Endothelial cell of umbilical vein (primary cell): Measurements from ENCODE around the gene PYGB. TPM values are rescaled to one million over a fixed set of nuclear protein-coding genes. Genes with fewer than 3 reads are reported as not detected.

Experiments used
- BruUV-seq: library from RNA; stranded (reverse); fragments of 400-500 nt; replicated peaks from 2 replicates; lab custom pipeline; 2021; lab: Mats Ljungman, UMichigan
- CTCF ChIA-PET: fragments of 300-600, 350-600 bp; sonication (Branson Sonifier 250); formaldehyde crosslinking; loops from one replicate; lab custom pipeline; 2021; ENCODE audit warnings: antibody characterized with exemption, inconsistent platforms; lab: Charles Lee
- POLR2A ChIA-PET: fragments of 300-600, 350-600 bp; sonication (Branson Sonifier 250); formaldehyde crosslinking; loops from one replicate; lab custom pipeline; 2021; ENCODE audit warnings: antibody characterized with exemption, inconsistent platforms; lab: Charles Lee
- DNase-seq: peaks from one replicate; pipeline ENCODE4 v3.0.0-alpha.2; 2011; ENCODE audit warnings: low read depth, low spot score
- FAIRE-seq: peaks from 2 replicates; lab custom pipeline; 2011; peaks lifted over from hg19 to GRCh38; lab: Jason Lieb, UNC
- H2AFZ ChIP-seq: 2 replicates; pipeline ENCODE4 v1.6.0; 2012; ENCODE audit warnings: low read depth, low read length, control low read depth, inconsistent platforms
- H3K27ac ChIP-seq: 2 replicates; pipeline ENCODE4 v1.5.1; 2011; ENCODE audit warnings: low read depth, mild to moderate bottlenecking, control low read depth, low read length, moderate library complexity; ENCODE audit not compliant: insufficient read depth
- H3K27me3 ChIP-seq, 2 experiments: 2 replicates each; pipeline versions ENCODE4 v1.6.0 to v1.6.1; 2011; ENCODE audit warnings: low read length in 2 of 2, mixed read lengths in 1 of 2; ENCODE audit not compliant: control insufficient read depth in 2 of 2, insufficient read depth in 2 of 2
- H3K36me3 ChIP-seq, 2 experiments: 2 replicates in 1 of 2; 3 replicates in 1 of 2; pipeline ENCODE4 v1.5.1; 2011; ENCODE audit warnings: low read length in 2 of 2, mild to moderate bottlenecking in 1 of 2, moderate library complexity in 1 of 2; ENCODE audit not compliant: control insufficient read depth in 2 of 2, insufficient read depth in 2 of 2; ENCODE audit errors: extremely low read depth in 1 of 2
- H3K4me1 ChIP-seq: 3 replicates; pipeline ENCODE4 v1.5.1; 2011; ENCODE audit warnings: mild to moderate bottlenecking, low read length; ENCODE audit not compliant: control insufficient read depth, insufficient read depth; ENCODE audit errors: extremely low read depth
- H3K4me2 ChIP-seq: 2 replicates; pipeline ENCODE4 v1.6.1; 2011; ENCODE audit warnings: low read length, control low read depth, mixed read lengths; ENCODE audit not compliant: insufficient read depth
- H3K4me3 ChIP-seq, 3 experiments: fragments of 200-600 bp in 1 of 3; sonication (generic), shearing (Covaris generic) in 1 of 3; replicated peaks in 1 of 3; 2 replicates each; pipeline ENCODE4 v1.5.1; 2011 to 2016; ENCODE audit warnings: control low read depth in 3 of 3, low read length in 3 of 3, mild to moderate bottlenecking in 2 of 3, inconsistent platforms in 1 of 3, low read depth in 1 of 3, moderate library complexity in 1 of 3; ENCODE audit not compliant: insufficient read depth in 1 of 3
- H3K79me2 ChIP-seq: 2 replicates; pipeline ENCODE4 v1.6.0; 2012; ENCODE audit warnings: low read length, inconsistent platforms; ENCODE audit not compliant: control insufficient read depth, insufficient read depth
- H3K9ac ChIP-seq: replicated peaks from 2 replicates; pipeline ENCODE3; 2011; ENCODE audit warnings: low read length, control low read depth; ENCODE audit not compliant: insufficient read depth; ENCODE audit errors: extremely low read depth
- H3K9me1 ChIP-seq: replicated peaks from 3 replicates; pipeline ENCODE4 v1.6.0; 2011; ENCODE audit warnings: mild to moderate bottlenecking, low read length; ENCODE audit not compliant: control insufficient read depth, insufficient read depth; ENCODE audit errors: extremely low read depth
- H3K9me3 ChIP-seq: replicated peaks from 2 replicates; pipeline ENCODE4 v1.5.1; 2012; ENCODE audit warnings: low read length, inconsistent platforms; ENCODE audit not compliant: control insufficient read depth, insufficient read depth
- H4K20me1 ChIP-seq: replicated peaks from 2 replicates; pipeline ENCODE3; 2011; ENCODE audit warnings: mild to moderate bottlenecking, low read length; ENCODE audit not compliant: control insufficient read depth, insufficient read depth; ENCODE audit errors: extremely low read depth
- EZH2 ChIP-seq: IDR thresholded peaks from 2 replicates; pipeline ENCODE4 v1.6.1; 2012; ENCODE audit warnings: borderline replicate concordance, low read depth, mild to moderate bottlenecking, moderate library complexity, low read length, inconsistent platforms; ENCODE audit not compliant: severe bottlenecking
- FOS ChIP-seq: IDR thresholded peaks from 2 replicates; pipeline ENCODE4 v1.6.1; 2011; ENCODE audit warnings: mild to moderate bottlenecking, low read length, moderate library complexity, borderline replicate concordance; ENCODE audit not compliant: insufficient read depth
- GATA2 ChIP-seq: IDR thresholded peaks from 2 replicates; pipeline ENCODE4 v1.7.0; 2011; ENCODE audit warnings: low read depth, mild to moderate bottlenecking, moderate library complexity, mixed read lengths, low read length; ENCODE audit not compliant: insufficient read length, insufficient read depth
- JUN ChIP-seq: IDR thresholded peaks from 2 replicates; pipeline ENCODE4 v1.6.1; 2011; ENCODE audit warnings: borderline replicate concordance, low read depth; ENCODE audit not compliant: insufficient read length, insufficient read depth
- MYC ChIP-seq: IDR thresholded peaks from one replicate; pipeline ENCODE4 v1.6.1; 2011; ENCODE audit warnings: mild to moderate bottlenecking, low read depth, low read length
- POLR2A ChIP-seq: IDR thresholded peaks from 2 replicates; pipeline ENCODE4 v1.6.1; 2012; ENCODE audit warnings: low read depth, mild to moderate bottlenecking, control low read depth, low read length
- POLR2AphosphoS5 ChIP-seq: IDR thresholded peaks from 2 replicates; pipeline ENCODE4 v1.6.1; 2012; ENCODE audit warnings: low read depth, mild to moderate bottlenecking, control low read depth, low read length, moderate library complexity; ENCODE audit not compliant: insufficient read depth
- dilution Hi-C: fragments of 300-500 bp; cut with MboI; formaldehyde crosslinking; loops from one replicate; pipeline ENCODE4 v1.15.0; 2019; ENCODE audit warnings: low sequenced_read_pairs; ENCODE audit not compliant: extremely low pct_ligation_motif_present
- intact Hi-C: fragments of 100-400 bp; cut with micrococcal nuclease; formaldehyde crosslinking; loops from one replicate; pipeline ENCODE4 v1.10.0; 2022
- polyA plus RNA-seq, 4 experiments: library from polyadenylated mRNA; depleted of rRNA in 3 of 4; stranded (reverse) in 3 of 4; unstranded in 1 of 4; fragments of >200 nt; gene quantifications; 2 replicates each; pipeline versions ENCODE4 v1.2.1 to v1.2.3, GENCODE V29; 2011 to 2012; ENCODE audit warnings: missing spikeins in 1 of 4
- total RNA-seq: library from RNA; stranded (reverse); gene quantifications from 2 replicates; pipeline ENCODE4 v1.2.3, GENCODE V29; 2021
- TF ChIP-seq, protein P1 (sequence below), 2 donors: IDR thresholded peaks; 1 replicate in 1 of 2; 2 replicates in 1 of 2; pipeline ENCODE4 v1.5.1; 2011; ENCODE audit warnings: low read length in 2 of 2, mild to moderate bottlenecking in 2 of 2, moderate library complexity in 2 of 2, control low read depth in 1 of 2, inconsistent platforms in 1 of 2, low read depth in 1 of 2; ENCODE audit not compliant: insufficient read depth in 1 of 2; ENCODE audit errors: extremely low read depth in 1 of 2
- TF ChIP-seq, protein P2 (sequence below): IDR thresholded peaks from 2 replicates; pipeline ENCODE4 v1.6.1; 2011; ENCODE audit not compliant: insufficient read depth, insufficient read length

The PYGB gene
- total and polyA plus RNA-seq, 2 donors (not counting 3 experiments of a cell fraction or from before 2014, with no cell fraction given) = 36.1 to 60.2 TPM

DNA sequence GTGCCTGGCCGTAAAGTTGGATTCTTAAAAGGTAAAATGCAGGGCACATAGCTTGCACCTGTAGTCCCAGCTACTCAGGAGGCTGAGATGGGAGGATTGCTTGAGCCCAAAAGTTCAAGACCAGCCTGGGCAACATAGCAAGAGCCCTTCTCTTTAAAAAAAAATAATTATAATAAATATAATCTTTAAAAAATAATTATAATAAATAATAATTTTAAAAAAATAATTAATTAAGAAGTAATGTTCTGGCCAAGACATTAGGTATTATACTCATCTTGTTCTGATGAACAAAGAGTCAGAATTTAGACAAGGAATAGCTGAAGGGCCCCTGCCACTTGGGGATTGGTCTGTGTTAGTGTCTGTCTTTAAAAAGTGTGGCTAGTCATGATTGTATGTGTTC, 38.5 kb upstream of the PYGB start:
- peaks cover 0 to 8% of the 10 kb centered on the region in 2 experiments for H3K36me3 ChIP-seq
- H3K79me2 ChIP-seq = peaks cover 7% of the 10 kb centered on the region
- no peak overlapping the region for H3K4me2 ChIP-seq
- H3K9ac ChIP-seq = no peak overlapping the region
- intact Hi-C loops = no loop called here
- ChIA-PET POLR2A (no interaction called here), CTCF (interaction anchor here (1.2 kb wide), 1 partner anchor 9 kb away, joined by 3 read pairs; no protein-coding TSS in a partner anchor)
- TF ChIP-seq, protein P1, sequence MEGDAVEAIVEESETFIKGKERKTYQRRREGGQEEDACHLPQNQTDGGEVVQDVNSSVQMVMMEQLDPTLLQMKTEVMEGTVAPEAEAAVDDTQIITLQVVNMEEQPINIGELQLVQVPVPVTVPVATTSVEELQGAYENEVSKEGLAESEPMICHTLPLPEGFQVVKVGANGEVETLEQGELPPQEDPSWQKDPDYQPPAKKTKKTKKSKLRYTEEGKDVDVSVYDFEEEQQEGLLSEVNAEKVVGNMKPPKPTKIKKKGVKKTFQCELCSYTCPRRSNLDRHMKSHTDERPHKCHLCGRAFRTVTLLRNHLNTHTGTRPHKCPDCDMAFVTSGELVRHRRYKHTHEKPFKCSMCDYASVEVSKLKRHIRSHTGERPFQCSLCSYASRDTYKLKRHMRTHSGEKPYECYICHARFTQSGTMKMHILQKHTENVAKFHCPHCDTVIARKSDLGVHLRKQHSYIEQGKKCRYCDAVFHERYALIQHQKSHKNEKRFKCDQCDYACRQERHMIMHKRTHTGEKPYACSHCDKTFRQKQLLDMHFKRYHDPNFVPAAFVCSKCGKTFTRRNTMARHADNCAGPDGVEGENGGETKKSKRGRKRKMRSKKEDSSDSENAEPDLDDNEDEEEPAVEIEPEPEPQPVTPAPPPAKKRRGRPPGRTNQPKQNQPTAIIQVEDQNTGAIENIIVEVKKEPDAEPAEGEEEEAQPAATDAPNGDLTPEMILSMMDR (IDR thresholded peaks at IDR 0.05; ENCODE audit: extremely low read depth in 1 of 2, insufficient read depth in 1 of 2, low read depth in 1 of 2, low read length in 2 of 2) = no peak
- H3K27ac ChIP-seq = no peak overlapping the region
- H3K27me3 ChIP-seq = no peaks in the 10 kb centered on the region
- no peaks in the 10 kb centered on the region for H4K20me1 ChIP-seq
- BruUV-seq = no TSS peak
- H3K9me3 ChIP-seq = no peaks in the 10 kb centered on the region
- no peak overlapping the region for H3K4me3 ChIP-seq
- H2AFZ ChIP-seq = no peak overlapping the region
- DNase-seq (no peak), FAIRE-seq (no peak)
- H3K9me1 ChIP-seq = no peaks in the 10 kb centered on the region
- no peaks in the 10 kb centered on the region for H3K4me1 ChIP-seq
- dilution Hi-C loops = no loop called here

DNA sequence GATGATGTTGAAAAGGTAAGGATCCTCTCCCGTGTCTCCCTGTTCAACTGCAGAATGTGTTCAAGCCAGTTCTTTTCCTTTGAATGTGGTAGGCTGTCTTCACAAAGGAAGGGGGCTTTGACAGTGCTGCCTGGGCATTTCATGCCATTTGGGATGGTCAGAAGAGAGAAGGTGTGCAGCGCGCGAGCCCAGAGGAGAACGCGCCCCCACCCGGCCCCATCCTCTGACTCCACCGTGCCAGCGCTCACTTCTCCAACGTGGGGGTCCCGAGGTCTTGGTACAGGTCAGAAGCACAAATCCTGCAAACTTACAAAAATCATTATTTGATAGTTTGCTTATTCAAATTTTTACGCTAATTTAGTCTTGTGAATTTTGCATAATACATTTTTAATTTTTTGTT, 38.0 kb upstream of the PYGB start:
- intact Hi-C loops = no loop called here
- H3K4me3 ChIP-seq = no peak overlapping the region
- ChIA-PET POLR2A (no interaction called here), CTCF (interaction anchor here (1.2 to 1.3 kb wide), 2 partner anchors 9 to 37 kb away, joined by 3 read pairs; no protein-coding TSS in a partner anchor)
- dilution Hi-C loops = no loop called here
- no peak for TF ChIP-seq MYC
- TF ChIP-seq JUN = no peak
- no peak for TF ChIP-seq POLR2AphosphoS5
- TF ChIP-seq, protein P2, sequence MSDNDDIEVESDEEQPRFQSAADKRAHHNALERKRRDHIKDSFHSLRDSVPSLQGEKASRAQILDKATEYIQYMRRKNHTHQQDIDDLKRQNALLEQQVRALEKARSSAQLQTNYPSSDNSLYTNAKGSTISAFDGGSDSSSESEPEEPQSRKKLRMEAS = no peak
- TF ChIP-seq FOS = no peak
- no peak for TF ChIP-seq EZH2
- TF ChIP-seq, protein P1 (IDR thresholded peaks at IDR 0.05; ENCODE audit: extremely low read depth in 1 of 2, insufficient read depth in 1 of 2, low read depth in 1 of 2, low read length in 2 of 2) = no peak
- no peak for TF ChIP-seq GATA2
- TF ChIP-seq POLR2A = no peak
- peaks cover 3% of the 10 kb centered on the region for H3K79me2 ChIP-seq
- no peak overlapping the region for H3K4me2 ChIP-seq
- no peaks in the 10 kb centered on the region for H3K9me3 ChIP-seq
- BruUV-seq = no TSS peak
- H3K9ac ChIP-seq = no peak overlapping the region
- no peaks in the 10 kb centered on the region for H3K27me3 ChIP-seq
- peaks cover 0 to 8% of the 10 kb centered on the region in 2 experiments for H3K36me3 ChIP-seq
- DNase-seq (no peak), FAIRE-seq (no peak)
- H3K27ac ChIP-seq = no peak overlapping the region
- no peaks in the 10 kb centered on the region for H4K20me1 ChIP-seq
- no peak overlapping the region for H2AFZ ChIP-seq
- no peaks in the 10 kb centered on the region for H3K9me1 ChIP-seq
- no peaks in the 10 kb centered on the region for H3K4me1 ChIP-seq
